ENCODE results near the gene TRMT1.

TRMT1 gene

DNA sequence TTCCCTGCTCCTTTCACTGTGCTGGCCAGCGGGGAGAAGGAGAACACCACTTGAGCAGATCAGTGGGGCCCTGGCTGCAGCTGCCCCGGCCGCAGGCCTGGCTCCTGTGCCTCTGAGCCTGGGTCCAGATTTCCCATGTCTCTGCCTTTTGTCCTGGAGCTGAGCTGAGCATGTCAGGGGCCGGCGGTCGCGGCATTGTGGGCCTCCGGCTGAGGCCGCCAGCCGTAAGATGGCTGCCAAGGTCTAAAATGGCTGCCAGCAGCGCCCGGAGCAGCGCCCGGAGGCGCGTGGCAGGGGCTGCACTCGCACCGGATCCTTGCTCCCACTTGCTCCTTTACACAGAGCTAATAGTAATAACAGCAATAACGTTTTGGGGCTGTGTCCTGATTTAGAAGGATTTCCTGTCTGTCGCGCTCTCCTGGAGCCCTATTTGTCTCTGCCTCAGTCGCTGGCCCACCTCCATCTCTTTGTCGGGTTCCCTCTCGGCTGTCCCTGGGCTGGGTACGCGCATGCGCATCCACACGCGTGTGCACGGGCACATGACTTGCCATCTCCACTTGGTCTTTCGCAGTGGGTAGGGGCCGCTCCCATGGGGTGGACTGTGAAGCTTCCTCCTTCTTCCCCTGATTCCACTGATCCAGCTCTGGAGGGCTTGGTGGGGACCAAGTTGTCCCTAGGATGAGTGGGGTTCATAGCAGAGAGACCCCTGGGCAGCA is 46.0 kb downstream of the TRMT1 start:
- no peak for DNase-seq (ENCODE audit: low spot score)

DNA sequence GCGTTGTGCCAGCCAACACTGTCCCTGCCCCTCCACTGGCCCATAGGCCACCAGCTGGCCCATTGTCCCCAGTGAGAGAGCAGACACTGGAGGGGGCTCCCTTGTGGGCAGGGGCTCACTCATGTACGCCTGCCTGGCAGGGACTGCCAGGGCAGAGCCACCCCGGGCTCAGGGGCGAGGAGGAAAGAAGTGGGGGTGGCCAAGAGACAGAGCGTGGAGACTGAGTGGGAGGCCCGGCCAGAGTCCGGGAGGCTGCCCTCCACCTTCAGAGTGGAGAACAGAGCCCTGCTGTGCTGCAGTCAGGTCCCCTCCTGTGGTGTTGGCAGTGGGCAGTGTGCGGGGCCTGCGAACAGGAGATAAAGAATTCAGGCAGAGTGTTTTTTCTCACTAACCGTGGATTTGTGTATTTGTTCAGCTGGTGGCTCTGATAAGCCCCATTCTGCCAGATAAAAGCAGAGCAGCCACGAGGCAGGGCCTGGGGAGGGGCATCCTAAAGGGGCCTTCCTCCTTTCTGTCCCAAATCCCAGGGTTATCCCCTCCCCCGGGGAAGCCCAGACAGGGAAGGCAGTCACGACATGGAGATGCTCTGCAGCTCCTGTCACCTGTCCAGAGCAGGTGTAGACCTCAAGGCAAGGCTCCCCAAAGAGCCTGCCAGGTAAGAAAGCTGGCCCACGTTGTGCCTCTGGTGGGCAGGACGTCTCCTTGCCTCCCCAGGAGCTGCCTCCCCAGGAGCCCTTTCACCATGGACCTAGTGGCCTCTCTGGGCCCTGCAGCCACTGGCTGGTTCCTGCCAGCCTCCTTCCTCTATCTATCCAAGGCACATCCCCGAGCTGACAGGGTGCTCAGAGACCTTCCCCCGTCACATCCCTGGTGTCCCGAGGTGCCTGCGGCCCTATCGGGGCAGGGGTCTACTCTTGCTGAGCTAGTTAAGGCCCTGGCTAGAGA is 46.9 kb downstream of the TRMT1 start:
- no peak for DNase-seq (ENCODE audit: low spot score)

DNA sequence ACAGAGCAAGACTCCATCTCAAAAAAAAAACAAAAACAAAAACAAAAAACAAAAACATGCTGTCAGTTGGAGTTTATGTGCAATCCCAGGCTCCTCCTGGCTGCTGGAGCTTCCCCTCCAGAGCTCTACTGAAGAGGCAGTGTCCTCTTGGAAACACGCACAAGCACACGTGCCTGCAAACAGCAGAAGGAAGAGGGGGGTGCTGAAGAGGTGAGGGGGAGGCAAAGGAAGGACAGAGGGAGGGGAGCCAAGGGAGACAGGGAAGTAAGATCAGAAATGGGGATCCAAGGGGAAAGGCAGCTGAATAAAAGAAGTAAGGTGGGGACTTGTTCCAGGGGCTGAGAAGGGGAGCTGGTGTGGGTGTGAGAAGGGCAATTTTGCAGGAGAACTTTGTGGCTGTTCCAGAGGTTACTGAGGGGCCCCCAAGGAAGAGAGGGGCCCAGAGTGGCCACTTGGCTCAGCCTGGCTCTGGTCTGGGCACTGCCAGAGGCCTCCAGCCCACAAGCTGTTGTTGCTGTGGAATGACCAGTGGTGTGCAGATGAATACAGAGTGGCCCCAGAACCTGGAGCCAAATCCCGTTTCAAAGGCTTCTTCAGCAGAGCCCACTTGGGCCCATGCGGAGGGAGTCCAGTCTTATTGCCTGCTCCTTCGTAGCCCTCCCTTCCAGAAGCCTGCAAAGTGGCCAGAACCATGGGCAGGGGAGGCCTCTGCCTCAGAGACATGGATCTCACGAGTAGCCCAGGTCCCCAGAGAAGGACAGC is 48.3 kb downstream of the TRMT1 start:
- DNase-seq (ENCODE audit: low spot score) = no peak

DNA sequence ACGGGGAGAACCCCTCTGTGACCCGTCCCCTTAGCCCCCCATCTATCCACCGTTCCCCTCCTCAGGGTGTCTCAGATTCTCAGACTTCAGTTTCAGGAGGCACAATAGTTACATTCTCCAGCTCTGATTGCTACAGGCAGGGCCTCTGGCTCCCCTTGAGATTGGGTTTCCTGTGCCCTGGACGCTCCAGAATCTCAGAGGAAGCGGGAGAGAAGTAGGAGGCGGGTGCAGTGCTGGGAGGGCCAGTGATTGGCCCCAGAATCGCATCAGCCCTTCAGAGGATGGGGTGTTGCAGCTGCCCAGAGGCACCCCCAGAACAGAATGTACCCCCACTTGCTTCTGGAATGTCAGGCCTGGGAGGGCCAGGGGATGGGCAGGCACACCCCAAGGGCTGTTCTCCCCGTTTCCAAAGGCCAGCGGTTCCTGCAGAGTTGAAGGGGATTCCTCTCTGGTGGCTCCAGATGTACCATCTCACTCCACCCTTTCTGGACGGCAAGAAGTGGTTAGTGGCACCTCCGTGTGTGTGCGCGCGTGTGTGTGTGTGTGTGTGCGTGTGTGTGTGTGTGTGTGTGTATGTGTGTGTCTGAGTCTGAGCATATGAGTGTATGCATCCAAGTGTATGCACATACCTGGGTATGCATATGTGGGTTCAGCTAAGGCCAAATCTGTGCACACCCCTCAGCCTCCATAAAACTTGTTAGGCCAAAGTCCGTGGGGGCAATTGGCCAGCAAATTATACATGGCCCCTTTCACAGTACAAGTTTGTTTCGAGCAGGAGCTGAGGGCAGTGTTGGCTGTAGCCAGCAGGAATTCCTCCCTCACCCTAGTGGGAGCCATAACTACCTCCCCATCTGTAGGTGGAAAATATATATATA is 49.4 kb downstream of the TRMT1 start:
- DNase-seq (ENCODE audit: low spot score) = no peak

DNA sequence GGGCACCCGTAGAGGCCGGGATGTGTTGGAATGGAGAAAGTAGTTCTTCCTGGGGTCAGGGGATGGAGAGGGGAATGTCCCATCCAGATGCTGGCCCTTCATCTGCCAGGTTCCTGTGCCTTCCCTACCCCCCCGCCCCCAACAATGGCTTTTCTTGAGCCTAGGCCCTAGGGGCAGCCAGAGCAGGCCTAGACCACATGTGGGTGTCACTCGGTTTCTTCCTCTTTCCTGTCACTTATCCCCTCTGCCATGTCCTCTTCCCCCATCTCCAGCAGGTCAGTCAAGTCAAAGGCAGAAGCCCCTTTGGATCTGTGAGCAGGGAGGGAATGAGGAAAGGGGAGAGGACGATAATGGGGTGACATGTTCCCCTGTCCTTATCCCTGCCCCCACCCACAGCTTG is 50.3 kb downstream of the TRMT1 start:
- no peak for DNase-seq (ENCODE audit: low spot score)

DNA sequence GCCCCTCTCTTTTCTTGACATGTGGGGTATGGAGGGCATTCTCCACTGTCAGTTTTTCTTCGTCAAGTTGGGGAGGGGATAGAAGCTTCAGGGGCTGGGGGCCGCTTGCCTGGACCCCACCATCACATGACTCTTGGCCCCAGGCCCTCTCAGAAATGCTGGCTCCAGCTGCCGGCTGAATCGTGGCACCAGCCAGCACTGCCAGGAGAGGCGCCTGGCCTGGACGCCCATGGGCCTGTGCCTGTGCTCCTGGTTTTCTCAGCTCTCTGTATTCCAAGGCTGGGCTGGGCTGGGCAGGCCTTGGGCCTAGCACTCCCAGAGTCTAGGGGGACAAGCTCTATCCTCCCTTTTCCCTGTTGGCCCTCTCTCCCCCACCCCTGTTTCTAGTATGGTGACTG is 52.4 kb downstream of the TRMT1 start:
- no peak for DNase-seq (ENCODE audit: low spot score)

DNA sequence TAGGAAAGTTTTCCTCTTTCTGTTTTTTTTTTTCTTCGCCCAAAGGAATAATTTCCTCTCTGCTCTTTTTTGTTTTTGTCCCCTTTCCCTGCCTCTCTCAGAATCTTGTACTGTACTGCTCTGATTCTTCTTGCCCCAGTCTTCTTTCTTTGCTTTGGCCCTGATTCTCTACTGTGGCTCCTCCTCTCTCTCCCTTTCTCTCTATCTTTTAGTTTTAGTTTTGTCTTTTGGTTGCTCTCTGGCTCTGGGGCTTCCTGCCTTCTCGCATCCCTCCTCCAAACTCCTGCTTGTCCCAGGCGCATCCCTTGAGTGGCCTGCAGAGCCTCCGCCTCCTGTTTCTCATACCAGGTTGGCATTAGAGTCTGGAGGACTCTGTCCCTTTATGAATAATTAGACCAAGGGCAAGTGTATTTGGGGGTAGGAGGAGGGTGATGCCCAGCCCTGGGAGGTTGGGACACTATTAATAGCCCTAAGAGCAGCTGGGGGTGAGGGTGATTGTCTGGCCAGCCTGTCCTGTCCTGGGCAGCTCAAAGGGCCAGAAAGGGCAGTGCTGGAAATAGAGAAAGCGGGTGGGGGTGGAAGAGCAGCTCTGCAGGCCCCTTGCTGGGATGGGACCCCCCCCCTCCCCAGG is 53.0 kb downstream of the TRMT1 start:
- DNase-seq (ENCODE audit: low spot score) = no peak

DNA sequence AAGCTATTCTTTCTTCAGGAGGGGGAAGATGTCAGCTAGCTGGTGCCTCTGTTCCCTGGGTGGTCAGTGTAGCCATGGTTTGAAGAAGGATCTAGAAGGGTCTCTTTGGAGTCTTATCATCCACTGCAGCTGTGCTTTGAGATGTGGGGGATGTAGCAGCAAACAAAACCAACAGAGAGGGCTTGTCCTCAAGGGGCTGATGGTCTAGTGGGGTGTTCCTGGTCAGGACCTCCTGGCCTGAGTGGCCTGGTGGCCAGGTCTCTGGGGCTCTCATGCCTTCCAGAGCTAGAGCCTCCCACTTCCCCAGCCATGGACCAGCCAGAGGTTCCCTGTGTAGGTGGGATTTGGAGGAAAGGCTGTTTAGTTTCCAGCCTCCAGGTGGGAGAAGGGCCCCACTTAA is 54.2 kb downstream of the TRMT1 start:
- no peak for DNase-seq (ENCODE audit: low spot score)

DNA sequence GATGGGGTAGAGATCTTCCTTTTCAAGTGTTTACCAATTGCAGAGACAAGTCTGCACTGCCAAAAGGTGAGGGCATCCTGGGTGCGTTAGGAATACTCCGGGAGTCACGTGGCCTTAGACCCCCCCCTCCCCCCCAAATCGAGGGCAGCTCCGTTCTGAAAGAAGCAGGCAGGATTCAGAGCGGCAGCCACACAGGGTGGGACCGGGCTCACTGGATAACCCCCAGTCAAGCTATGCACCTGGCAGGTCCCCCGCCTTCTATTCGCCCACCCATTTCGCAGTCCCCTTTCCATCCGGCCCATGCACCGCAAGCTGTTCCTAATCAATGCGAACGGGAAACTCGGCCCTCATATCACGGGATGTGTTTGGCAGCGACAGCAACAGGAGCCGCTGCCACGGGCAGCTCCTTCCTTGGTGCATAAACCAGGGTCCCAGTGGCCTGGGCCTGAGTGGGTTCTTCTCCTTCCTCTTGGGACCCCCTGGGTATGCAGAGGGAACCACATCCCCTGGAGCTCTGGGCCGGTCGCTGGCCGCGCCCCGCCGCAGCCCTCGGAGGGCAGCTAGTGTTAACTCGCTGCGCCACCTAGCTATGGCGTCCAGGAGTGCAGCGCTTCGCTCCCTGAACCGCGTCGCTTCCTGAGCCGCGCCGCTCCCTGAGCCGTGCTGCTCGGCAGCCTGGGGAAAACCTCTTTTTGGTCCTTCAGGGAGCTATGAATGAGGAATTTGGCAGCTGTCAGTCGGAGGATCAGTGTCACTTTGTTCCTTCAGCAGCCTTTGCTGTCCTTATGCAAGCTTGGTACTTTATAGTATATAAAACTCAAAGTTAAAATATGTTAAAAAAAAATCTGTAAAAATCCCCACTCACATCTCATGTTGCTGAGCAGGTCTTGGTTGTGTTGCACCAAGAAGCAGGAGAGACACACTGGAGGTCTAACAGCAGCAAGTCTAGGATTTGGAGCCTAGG is 55.3 kb downstream of the TRMT1 start:
- peak; percentile 87 for DNase-seq (ENCODE audit: low spot score)

DNA sequence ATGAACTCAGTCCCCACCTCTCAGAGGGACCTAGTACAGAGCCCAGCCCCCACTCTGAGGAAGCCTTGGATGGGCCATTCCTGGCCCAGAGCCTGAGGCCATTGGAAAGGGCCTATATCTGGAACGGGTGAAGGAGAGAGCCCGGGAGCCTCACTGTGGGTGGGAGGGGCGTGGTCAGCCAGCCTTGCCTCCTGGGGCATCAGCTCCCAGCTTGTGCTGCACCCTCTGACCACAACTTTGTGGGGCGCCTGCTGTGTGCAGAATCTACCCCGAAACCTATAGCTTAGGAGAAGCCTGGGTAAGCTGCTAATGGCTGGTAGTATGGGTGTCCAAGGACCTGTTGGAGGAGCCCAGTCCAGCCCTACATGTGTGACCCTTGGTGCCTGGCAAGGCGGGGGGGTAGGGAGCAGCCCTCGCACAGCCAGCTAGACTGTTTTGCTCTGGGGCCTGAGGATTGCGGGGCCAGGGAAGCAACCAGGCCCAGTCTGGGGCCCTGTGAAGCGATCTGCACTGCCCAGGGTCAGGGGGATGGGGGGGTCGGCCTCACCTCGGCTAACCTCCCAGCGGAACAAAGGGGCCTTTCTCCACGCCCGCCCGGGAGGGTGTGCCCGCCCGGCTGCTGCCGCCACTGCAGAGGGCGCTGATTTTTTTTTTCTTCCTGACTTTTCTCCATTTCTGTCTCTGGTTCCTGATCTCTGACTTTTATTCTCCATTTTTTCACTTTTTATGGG is 56.1 kb downstream of the TRMT1 start:
- no peak for DNase-seq (ENCODE audit: low spot score)

DNA sequence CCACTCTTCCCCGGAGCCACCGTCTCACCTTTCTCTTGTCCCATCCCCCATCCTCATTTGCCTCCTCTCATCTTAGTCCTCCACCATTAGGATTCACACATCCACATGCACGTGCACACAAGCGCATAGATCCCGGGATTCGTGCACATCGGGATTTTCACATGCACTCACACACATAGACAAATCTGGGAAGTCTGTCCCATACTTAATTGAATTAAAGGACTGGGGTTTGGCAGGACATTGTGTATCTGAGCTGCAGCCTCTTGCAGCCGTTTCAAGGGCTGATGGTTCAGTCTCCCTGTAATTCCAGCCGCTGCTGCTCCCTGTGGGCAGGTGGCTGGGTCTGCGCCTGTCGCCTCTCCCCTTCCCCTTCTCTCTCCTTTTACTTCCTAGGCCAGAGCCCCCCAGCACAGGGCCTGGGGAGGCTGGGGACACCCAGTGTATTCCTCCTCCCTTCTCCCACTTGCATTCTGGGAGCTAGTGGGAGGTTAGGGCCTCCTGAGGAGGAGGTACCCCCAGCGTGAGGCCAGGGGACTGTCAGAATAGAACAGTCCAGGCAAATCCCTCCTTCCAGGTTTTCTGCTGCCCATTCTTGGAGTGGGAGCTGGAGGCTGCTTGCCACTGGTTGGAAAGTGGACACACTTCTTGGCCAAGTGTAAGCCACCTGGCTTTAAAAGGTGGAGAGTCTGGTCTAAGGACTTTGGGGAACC is 57.4 kb downstream of the TRMT1 start:
- no peak for DNase-seq (ENCODE audit: low spot score)

DNA sequence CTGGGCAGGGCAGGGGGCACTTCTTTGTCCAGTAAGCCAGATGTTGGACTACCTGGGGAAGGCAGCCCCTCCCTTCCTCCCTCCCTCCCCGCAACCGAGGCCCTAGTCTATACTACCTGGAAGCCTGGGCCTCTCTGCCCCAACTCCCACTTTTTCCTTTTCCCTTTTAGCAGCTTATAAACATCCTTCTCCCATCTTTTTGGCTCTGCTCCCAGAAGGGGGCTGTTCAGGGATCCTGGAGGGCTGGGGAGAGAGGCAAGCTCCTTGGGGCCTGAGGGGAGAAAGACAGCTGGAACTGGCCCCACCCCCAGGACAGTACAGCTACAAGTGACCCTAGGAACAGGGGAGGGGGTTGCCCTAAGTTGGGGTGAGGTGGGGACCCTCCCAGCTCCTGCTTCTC is 58.8 kb downstream of the TRMT1 start:
- no peak for DNase-seq (ENCODE audit: low spot score)

DNA sequence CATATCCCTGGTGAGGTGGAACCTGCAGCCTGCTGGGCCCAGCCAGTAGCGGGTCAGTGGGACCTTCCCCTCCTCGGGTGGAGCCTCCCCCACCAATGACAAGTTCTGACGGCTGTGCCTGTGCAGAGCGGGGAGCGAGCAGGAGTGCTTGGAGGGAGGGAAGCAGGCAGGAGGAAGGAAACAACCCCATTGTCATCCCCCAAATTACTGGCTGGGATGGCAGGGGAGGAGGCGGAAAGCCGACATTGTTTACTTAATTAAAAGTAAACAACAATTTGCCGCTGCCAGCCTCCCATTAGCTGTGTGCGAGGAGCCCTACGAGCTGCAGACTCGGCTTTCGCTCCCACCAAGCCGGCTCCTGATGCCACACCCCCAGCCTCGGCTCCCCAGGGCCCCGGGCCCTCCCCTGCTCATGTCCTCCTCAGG is 59.4 kb downstream of the TRMT1 start:
- DNase-seq (ENCODE audit: low spot score) = no peak

DNA sequence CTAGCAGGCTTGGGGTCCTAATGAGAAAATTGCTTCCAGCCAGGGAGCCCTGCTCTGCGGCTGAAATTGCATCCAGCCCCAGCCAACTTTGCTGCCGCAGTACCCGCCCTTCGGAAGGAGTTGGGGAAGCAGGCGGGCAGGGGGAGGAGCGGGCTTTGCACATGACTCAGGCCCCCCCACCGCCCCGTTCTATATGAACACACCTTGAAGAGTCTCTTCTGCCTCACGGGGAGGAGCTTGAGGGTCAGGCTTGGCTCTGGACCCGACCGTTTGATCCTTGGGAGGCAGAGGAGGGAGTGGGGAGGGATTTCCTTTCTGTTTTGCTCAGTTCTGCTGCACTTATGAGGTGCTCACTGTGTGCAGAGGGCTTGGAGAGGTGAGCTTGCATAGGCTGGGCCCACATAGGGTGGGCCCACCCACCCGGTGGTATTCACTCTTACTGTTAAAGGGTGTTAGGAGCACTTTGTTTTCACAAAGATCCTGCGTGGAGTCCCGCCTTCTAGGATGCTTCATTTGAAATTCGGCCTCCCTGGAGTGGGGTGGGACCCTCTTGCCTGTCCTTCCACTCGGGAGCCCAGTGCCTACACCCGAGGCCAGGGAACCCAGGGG is 60.4 kb downstream of the TRMT1 start:
- peak; percentile 87 for DNase-seq (ENCODE audit: low spot score)

DNA sequence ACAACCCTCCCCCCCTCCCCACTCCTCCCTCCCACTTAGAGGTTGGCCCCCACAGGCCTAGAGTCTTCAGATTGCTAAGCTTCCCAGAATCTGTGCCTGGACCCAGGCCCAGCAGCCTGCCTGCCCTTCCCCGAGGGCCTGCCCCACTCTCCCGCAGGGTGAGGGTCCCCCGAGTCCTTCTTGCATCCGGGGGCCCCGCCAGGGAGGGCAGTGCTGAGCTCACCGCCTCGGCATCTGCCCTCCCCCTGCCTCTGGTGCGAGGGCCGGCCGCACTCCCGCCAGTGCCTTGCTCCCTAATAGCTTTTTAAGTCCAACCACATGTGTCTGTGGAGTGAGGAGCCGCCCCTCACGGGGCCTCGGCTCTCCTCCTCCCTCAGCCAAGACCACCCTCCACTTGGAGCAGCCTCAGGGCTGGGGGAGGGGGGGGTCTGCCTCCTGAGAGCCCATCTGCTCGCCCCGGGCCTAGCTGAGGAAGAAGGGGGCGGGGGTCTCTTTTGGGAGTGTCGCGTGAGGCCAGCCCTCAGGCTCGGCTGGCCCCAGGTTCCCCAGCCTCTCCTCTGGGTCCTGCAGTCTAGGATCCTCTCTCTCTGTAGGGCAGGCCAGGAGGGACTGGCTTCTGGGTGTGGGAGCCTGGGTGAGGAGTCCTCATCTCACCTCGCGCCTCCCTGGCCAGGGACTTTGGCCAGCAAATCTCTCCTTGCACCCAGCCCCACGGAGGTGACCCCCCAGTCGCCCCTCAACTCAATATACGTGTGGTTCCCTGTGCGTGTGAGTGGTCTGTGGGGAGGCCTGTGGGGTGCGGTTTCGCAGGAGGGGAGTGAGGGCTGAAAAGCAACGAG is 61.1 kb downstream of the TRMT1 start:
- DNase-seq (ENCODE audit: low spot score) = peak; percentile 91

Data from left forelimb (tissue), 1 donor.